Measurements from ENCODE around the gene PIGT. TPM values are rescaled to one million over a fixed set of nuclear protein-coding genes. Genes with fewer than 3 reads are reported as not detected.

The PIGT gene
- total RNA-seq, 1 donor from 2014 or later: 87.7 TPM

GRCh38 chr20:45427236-45428149 is 11.6 kb downstream of the PIGT start:
- Mint-ChIP-seq H3K4me1 (ENCODE audit: low read depth) (no peaks in the 10 kb centered on the region), H3K4me3 (ENCODE audit: low read depth) (no peak overlapping the region), H3K36me3 (ENCODE audit: insufficient read depth) (peaks cover 6% of the 10 kb centered on the region), H3K27ac (no peak overlapping the region), H3K9me3 (ENCODE audit: low read depth) (no peaks in the 10 kb centered on the region), H3K27me3 (no peaks in the 10 kb centered on the region)
- no peak for TF ChIP-seq CTCF (IDR thresholded peaks at IDR 0.05; ENCODE audit: unreplicated experiment)
- no peak for DNase-seq (ENCODE audit: low spot score, unreplicated experiment)

- Mint-ChIP-seq H3K4me1 (ENCODE audit: low read depth) (no peaks in the 10 kb centered on the region), H3K27me3 (no peaks in the 10 kb centered on the region), H3K36me3 (ENCODE audit: insufficient read depth) (peaks cover 6% of the 10 kb centered on the region), H3K27ac (no peak overlapping the region), H3K4me3 (ENCODE audit: low read depth) (no peak overlapping the region), H3K9me3 (ENCODE audit: low read depth) (no peaks in the 10 kb centered on the region)
- no peak for DNase-seq (ENCODE audit: low spot score, unreplicated experiment)
- no peak for TF ChIP-seq CTCF (IDR thresholded peaks at IDR 0.05; ENCODE audit: unreplicated experiment)
Measured at GRCh38 chr20:45429618-45430017, 13.7 kb downstream of the PIGT start.

GRCh38 chr20:45432294-45432693 is 16.4 kb downstream of the PIGT start:
- no peak overlapping the region for H3K27ac Mint-ChIP-seq
- no peaks in the 10 kb centered on the region for H3K9me3 Mint-ChIP-seq (ENCODE audit: low read depth)
- no peak for TF ChIP-seq CTCF (IDR thresholded peaks at IDR 0.05; ENCODE audit: unreplicated experiment)
- no peaks in the 10 kb centered on the region for H3K4me1 Mint-ChIP-seq (ENCODE audit: low read depth)
- no peak for DNase-seq (ENCODE audit: low spot score, unreplicated experiment)
- no peak overlapping the region for H3K4me3 Mint-ChIP-seq (ENCODE audit: low read depth)
- peaks cover 6% of the 10 kb centered on the region for H3K36me3 Mint-ChIP-seq (ENCODE audit: insufficient read depth)
- H3K27me3 Mint-ChIP-seq: peaks cover 9% of the 10 kb centered on the region

- Mint-ChIP-seq H3K4me3 (ENCODE audit: low read depth) (no peak overlapping the region), H3K36me3 (ENCODE audit: insufficient read depth) (peaks cover 6% of the 10 kb centered on the region), H3K27me3 (peaks cover 9% of the 10 kb centered on the region), H3K9me3 (ENCODE audit: low read depth) (no peaks in the 10 kb centered on the region), H3K27ac (no peak overlapping the region), H3K4me1 (ENCODE audit: low read depth) (no peaks in the 10 kb centered on the region)
- no peak for DNase-seq (ENCODE audit: low spot score, unreplicated experiment)
- TF ChIP-seq CTCF (IDR thresholded peaks at IDR 0.05; ENCODE audit: unreplicated experiment): no peak
Measured at GRCh38 chr20:45433316-45433715, 17.4 kb downstream of the PIGT start.

- no peaks in the 10 kb centered on the region for H3K4me1 Mint-ChIP-seq (ENCODE audit: low read depth)
- DNase-seq (ENCODE audit: low spot score, unreplicated experiment): no peak
- H3K4me3 Mint-ChIP-seq (ENCODE audit: low read depth): no peak overlapping the region
- TF ChIP-seq CTCF (IDR thresholded peaks at IDR 0.05; ENCODE audit: unreplicated experiment): no peak
- peaks cover 6% of the 10 kb centered on the region for H3K36me3 Mint-ChIP-seq (ENCODE audit: insufficient read depth)
- H3K27me3 Mint-ChIP-seq: peaks cover 9% of the 10 kb centered on the region
- no peak overlapping the region for H3K27ac Mint-ChIP-seq
- no peaks in the 10 kb centered on the region for H3K9me3 Mint-ChIP-seq (ENCODE audit: low read depth)
Measured at GRCh38 chr20:45433976-45434375, 18.0 kb downstream of the PIGT start.

Measured in progenitor cell of endocrine pancreas (in vitro differentiated cells).